ENCODE results near the gene CHST5.

Gene CHST5

DNA sequence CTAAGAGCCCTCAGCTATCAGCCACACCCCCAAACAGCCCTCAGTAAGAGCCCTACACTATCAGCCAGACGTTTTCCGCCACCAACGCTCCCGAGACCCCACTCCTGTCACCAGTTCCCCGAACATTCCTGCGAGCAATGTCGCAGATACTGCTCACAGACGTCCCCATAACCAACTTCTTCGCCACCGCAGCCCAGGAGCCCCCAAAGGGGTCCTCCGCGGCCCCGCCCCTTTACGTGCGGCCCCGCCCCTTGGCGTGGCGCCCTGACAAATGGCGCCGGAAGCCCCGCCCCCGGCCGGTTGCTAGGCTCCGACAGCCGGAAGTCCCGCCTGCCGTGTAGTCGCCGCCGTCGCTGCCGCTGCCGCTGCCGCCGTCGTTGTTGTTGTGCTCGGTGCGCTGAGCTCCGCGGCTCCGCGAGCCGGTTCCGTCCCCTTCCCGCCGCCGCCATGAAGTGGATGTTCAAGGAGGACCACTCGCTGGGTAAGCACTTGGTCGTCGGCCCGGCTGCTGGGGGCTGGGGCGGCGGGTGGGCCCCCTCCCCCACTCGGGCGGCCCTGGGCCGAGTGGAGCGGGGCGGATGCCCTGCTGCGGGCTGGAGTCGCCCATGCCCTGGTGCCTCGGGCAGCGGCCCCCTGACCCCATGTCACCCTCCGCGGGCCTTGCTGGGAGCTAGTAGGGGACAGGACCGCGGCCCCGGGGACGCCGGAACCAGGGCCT, 30.3 kb upstream of the CHST5 start, which contains the start of gene GABARAPL2:
Gene GABARAPL2 (plus strand): TSS at position 340 of the 718 bp plus-strand sequence. CDS start 108 bp downstream, at position 448.
- TF ChIP-seq, protein P1, sequence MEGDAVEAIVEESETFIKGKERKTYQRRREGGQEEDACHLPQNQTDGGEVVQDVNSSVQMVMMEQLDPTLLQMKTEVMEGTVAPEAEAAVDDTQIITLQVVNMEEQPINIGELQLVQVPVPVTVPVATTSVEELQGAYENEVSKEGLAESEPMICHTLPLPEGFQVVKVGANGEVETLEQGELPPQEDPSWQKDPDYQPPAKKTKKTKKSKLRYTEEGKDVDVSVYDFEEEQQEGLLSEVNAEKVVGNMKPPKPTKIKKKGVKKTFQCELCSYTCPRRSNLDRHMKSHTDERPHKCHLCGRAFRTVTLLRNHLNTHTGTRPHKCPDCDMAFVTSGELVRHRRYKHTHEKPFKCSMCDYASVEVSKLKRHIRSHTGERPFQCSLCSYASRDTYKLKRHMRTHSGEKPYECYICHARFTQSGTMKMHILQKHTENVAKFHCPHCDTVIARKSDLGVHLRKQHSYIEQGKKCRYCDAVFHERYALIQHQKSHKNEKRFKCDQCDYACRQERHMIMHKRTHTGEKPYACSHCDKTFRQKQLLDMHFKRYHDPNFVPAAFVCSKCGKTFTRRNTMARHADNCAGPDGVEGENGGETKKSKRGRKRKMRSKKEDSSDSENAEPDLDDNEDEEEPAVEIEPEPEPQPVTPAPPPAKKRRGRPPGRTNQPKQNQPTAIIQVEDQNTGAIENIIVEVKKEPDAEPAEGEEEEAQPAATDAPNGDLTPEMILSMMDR (IDR thresholded peaks at IDR 0.05; ENCODE audit: low read depth, low read length) = no peak
- DNase-seq (ENCODE audit: low read depth, low spot score) = peak; percentile 79
- peak within 1 kb of the TSS; percentile 60 for H3K4me3 ChIP-seq (ENCODE audit: low read depth, low read length)
- in situ Hi-C loops (cut with HindIII; ENCODE audit: low sequenced_read_pairs) = no loop called here

DNA sequence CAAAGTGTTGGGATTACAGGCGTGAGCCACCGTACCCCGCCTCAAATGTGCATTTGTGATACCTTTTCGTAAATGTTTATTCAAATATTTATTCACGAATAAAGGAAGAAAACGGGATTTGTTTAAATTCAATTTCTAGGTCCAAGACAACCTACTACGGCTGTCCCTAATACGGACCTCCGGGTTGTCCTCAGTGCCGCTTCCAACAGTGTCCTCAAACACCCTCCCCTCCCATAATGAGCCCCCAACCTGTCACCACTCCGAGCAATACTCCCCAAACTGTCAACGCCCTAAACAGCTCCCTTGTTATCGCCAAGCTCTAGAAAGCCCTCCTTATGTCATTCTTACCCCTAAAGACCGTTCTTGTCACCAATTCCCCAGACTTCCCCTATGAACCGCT, 29.7 kb upstream of the CHST5 start:
- DNase-seq (ENCODE audit: low read depth, low spot score) = no peak
- H3K4me3 ChIP-seq (ENCODE audit: low read depth, low read length) = peak overlapping the region; percentile 60
- TF ChIP-seq, protein P1 (IDR thresholded peaks at IDR 0.05; ENCODE audit: low read depth, low read length) = no peak
- in situ Hi-C loops (cut with HindIII; ENCODE audit: low sequenced_read_pairs) = no loop called here

DNA sequence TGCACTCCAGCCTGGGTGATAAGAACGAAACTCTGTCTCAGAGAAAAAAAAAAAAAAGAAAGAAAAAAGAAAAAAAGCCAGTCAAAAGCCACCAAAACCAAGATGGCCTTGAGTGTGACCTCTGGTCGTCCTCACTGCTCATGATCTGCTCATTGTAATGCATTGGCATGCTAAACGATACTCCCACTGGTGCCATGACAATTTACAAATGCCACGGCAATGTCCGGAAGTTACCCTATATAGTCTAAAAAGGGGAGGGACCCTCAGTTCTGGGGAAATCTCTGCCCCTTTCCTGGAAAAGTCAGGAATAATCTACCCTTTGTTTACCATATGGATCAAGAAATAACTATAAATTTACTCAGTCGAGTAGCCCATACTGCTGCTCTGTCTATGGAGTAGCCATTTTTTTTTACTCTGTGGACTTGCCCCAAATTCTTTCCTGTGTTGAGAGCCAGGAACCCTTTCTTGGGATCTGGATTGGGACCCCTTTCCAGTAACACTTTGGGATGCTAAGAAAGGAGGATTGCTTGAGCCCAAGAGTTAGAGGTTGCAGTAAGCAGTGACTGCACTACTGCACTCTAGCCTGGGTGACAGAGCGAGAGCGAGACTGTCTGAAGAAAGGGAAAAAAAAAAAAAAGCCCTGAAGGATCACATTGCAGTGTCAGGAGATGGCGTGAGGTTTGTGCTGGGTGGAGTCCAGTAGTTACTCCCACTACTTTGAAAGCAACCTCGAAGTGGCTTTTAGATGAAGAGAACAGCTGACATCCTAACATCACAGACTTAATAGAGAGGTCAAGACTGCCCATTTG, 23.9 kb upstream of the CHST5 start:
- TF ChIP-seq, protein P1 (IDR thresholded peaks at IDR 0.05; ENCODE audit: low read depth, low read length) = no peak
- in situ Hi-C loops (cut with HindIII; ENCODE audit: low sequenced_read_pairs) = no loop called here
- no peak overlapping the region for H3K4me3 ChIP-seq (ENCODE audit: low read depth, low read length)
- peak; percentile 33 for DNase-seq (ENCODE audit: low read depth, low spot score)

DNA sequence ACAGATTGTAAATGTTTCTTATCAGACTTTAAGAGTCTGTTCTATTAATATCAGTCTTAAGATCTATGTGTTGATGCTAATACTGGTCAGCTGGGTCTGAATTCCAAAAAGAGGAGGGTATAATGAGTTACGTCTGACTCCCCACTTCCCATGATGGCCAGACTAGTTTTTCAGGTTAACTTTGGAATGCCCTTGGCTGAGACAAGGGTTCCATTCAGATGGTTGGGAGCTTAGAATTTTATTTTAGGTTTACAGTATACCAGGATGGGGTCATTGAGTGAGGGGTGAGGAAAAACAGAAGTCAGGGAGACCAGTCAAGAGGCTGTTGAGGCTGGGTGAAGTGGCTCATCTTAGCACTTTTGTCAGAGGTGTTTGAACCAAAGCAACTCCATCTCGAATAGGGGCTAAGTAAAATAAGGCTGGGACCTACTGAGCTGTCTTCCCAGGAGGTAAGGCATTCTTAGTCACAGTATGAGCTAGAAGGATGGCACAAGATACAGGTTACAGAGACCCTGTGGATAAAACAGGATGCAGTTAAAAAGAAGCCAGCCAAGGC, 23.0 kb upstream of the CHST5 start:
- DNase-seq (ENCODE audit: low read depth, low spot score) = no peak
- H3K4me3 ChIP-seq (ENCODE audit: low read depth, low read length) = no peak overlapping the region
- TF ChIP-seq, protein P1 (IDR thresholded peaks at IDR 0.05; ENCODE audit: low read depth, low read length) = no peak
- in situ Hi-C loops (cut with HindIII; ENCODE audit: low sequenced_read_pairs) = no loop called here

DNA sequence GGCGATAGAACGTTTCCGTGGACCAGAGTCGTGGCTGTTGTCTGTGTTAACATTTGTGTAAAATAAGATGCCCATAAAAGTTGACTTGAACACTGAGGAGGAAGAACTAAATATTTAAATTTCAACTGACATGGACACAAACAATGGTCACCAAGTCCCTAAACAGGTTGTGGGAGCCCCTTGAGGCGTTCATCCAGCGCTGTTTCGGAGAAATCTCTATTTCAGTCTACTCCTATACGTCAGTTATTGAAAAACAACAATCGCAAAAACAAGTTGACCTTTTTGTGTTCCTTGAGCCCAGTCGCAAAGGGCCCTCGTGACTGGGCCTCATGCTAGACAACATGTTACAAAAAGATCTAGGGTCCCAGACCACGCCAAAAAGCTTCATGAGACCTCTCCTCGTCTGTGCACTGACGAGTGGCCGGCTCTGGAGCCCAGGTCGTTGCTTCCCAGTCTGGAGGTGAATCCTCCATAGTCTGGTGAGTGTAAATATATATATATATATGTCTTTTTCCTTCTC, 20.6 kb upstream of the CHST5 start:
- no peak for DNase-seq (ENCODE audit: low read depth, low spot score)
- H3K4me3 ChIP-seq (ENCODE audit: low read depth, low read length) = peak overlapping the region; percentile 69
- in situ Hi-C loops (cut with HindIII; ENCODE audit: low sequenced_read_pairs) = no loop called here
- TF ChIP-seq, protein P1 (IDR thresholded peaks at IDR 0.05; ENCODE audit: low read depth, low read length) = no peak

DNA sequence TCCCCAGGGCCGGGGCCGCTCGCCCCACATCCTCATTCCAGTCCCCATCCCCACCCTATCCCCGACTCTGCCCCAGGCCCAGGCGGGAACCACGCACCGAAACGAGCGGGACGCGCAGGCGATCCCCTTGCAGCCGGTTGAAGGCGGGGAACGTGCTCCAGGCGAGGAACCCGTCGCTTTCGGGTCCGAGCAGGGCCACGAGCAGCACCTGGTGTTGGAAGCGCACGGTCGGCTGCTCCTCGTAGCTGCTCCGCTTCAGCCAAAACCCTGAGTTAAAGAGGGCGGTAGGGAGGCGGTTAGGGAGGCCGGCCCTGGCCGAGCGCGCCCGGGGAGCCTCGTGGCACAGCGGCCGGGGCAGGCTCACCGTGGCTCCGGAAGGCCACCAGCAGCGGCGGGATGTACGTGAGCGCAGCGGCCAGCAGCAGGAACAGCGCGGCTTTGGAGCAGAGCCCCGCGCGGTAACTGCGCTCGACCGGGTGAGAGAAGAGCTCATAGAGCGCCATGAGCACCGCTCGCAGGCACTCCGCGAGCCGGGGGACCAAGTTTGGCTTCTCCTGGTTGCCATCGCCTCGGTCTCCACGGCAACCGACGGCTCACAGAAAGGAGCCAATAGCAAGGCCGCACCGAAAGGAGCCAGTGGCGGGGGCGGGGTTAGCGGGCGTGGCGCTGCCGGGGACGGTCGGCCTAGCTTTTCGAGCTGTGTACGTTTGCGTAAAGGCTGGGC, 20.0 kb upstream of the CHST5 start, which contains the start of gene TMEM231:
Gene TMEM231 (minus strand): TSS at position 546 of the 724 bp plus-strand sequence. CDS start 43 bp downstream, at position 503.
- H3K4me3 ChIP-seq (ENCODE audit: low read depth, low read length) = peak within 1 kb of the TSS; percentile 69
- DNase-seq (ENCODE audit: low read depth, low spot score) = peak; percentile 94
- in situ Hi-C loops (cut with HindIII; ENCODE audit: low sequenced_read_pairs) = no loop called here
- TF ChIP-seq, protein P1 (IDR thresholded peaks at IDR 0.05; ENCODE audit: low read depth, low read length) = no peak
